IgD-negative memory B cell (primary cell): ENCODE measurements around the gene LHPP. TPM values are rescaled to one million over a fixed set of nuclear protein-coding genes. Genes with fewer than 3 reads are reported as not detected.

Source experiments
- H3K27ac Mint-ChIP-seq, 3 donors: one replicate each; pipeline ENCODE4 v1.8.0; 2020 to 2022; ENCODE audit warnings: mild to moderate bottlenecking in 3 of 3, mixed read lengths in 3 of 3, moderate library complexity in 1 of 3
- H3K27me3 Mint-ChIP-seq: one replicate; pipeline ENCODE4 v1.8.0; 2021; ENCODE audit warnings: mixed read lengths
- H3K36me3 Mint-ChIP-seq: one replicate; pipeline ENCODE4 v1.8.0; 2020; ENCODE audit warnings: mild to moderate bottlenecking, mixed read lengths
- H3K4me1 Mint-ChIP-seq, 3 donors: one replicate each; pipeline ENCODE4 v1.8.0; 2020 to 2022; ENCODE audit warnings: mixed read lengths in 3 of 3, mild to moderate bottlenecking in 1 of 3
- H3K4me3 Mint-ChIP-seq, 4 donors: one replicate each; pipeline ENCODE4 v1.8.0; 2020 to 2022; ENCODE audit warnings: mild to moderate bottlenecking in 4 of 4, mixed read lengths in 4 of 4, moderate library complexity in 3 of 4
- H3K9me3 Mint-ChIP-seq, 3 donors: one replicate each; pipeline ENCODE4 v1.8.0; 2020 to 2021; ENCODE audit warnings: mixed read lengths in 3 of 3, mild to moderate bottlenecking in 1 of 3
- polyA plus RNA-seq: library from polyadenylated mRNA; unstranded; fragments of 300-500 nt; fragmentation: Illumina TruSeq; gene quantifications from one replicate; pipeline ENCODE4 v1.2.3, GENCODE V29; 2021

Gene LHPP
- 52.0 TPM for polyA plus RNA-seq

- H3K27me3 Mint-ChIP-seq = peaks cover 3% of the 10 kb centered on the region
- H3K9me3 Mint-ChIP-seq = no peaks in the 10 kb centered on the region
- peak within 1 kb of the TSS; percentile 69 to 99 (median 93) for H3K4me3 Mint-ChIP-seq
- H3K36me3 Mint-ChIP-seq = peaks cover 3% of the 10 kb centered on the region
- H3K4me1 Mint-ChIP-seq = peaks cover 21 to 28% (median 26%) of the 10 kb centered on the region in 3 donors
- peak within 1 kb of the TSS; percentile 80 to 96 (median 88) for H3K27ac Mint-ChIP-seq
Observed at GRCh38 chr10:124461642-124462347, at the start of gene LHPP. TSS of gene LHPP (plus strand) at chr10:124461823. CDS start at chr10:124461863, 40 bp downstream.

- Mint-ChIP-seq H3K4me1 (peaks cover 8 to 12% (median 11%) of the 10 kb centered on the region in 3 donors), H3K4me3 (peak overlapping the region in 1 of 4 donors; percentile 40), H3K27ac (no peak overlapping the region), H3K36me3 (peaks cover 6% of the 10 kb centered on the region), H3K9me3 (no peaks in the 10 kb centered on the region), H3K27me3 (no peaks in the 10 kb centered on the region)
Observed at GRCh38 chr10:124414076-124414475, 47.5 kb upstream of the LHPP start.

- H3K4me1 Mint-ChIP-seq = peaks cover 7 to 15% (median 11%) of the 10 kb centered on the region in 3 donors
- no peaks in the 10 kb centered on the region for H3K9me3 Mint-ChIP-seq
- peak overlapping the region in 1 of 3 donors; percentile 60 for H3K27ac Mint-ChIP-seq
- H3K36me3 Mint-ChIP-seq = peaks cover 3% of the 10 kb centered on the region
- no peaks in the 10 kb centered on the region for H3K27me3 Mint-ChIP-seq
- H3K4me3 Mint-ChIP-seq = peak overlapping the region in 1 of 4 donors; percentile 28
Observed at GRCh38 chr10:124415210-124415609, 46.4 kb upstream of the LHPP start.

- Mint-ChIP-seq H3K27me3 (peaks cover 2% of the 10 kb centered on the region), H3K27ac (no peak overlapping the region), H3K9me3 (no peaks in the 10 kb centered on the region), H3K4me3 (peak overlapping the region in 3 of 4 donors; percentile 16 to 83 (median 43)), H3K4me1 (peaks cover 7 to 15% (median 11%) of the 10 kb centered on the region in 3 donors), H3K36me3 (no peaks in the 10 kb centered on the region)
Observed at GRCh38 chr10:124416733-124417132, 44.9 kb upstream of the LHPP start.

- H3K4me1 Mint-ChIP-seq = peaks cover 7 to 15% (median 11%) of the 10 kb centered on the region in 3 donors
- no peaks in the 10 kb centered on the region for H3K9me3 Mint-ChIP-seq
- peak overlapping the region in 2 of 3 donors; percentile 90 to 92 for H3K27ac Mint-ChIP-seq
- peaks cover 11% of the 10 kb centered on the region for H3K27me3 Mint-ChIP-seq
- H3K36me3 Mint-ChIP-seq = no peaks in the 10 kb centered on the region
- peak overlapping the region; percentile 75 to 94 (median 88) for H3K4me3 Mint-ChIP-seq
Observed at GRCh38 chr10:124417895-124418725, 43.5 kb upstream of the LHPP start.

DNA sequence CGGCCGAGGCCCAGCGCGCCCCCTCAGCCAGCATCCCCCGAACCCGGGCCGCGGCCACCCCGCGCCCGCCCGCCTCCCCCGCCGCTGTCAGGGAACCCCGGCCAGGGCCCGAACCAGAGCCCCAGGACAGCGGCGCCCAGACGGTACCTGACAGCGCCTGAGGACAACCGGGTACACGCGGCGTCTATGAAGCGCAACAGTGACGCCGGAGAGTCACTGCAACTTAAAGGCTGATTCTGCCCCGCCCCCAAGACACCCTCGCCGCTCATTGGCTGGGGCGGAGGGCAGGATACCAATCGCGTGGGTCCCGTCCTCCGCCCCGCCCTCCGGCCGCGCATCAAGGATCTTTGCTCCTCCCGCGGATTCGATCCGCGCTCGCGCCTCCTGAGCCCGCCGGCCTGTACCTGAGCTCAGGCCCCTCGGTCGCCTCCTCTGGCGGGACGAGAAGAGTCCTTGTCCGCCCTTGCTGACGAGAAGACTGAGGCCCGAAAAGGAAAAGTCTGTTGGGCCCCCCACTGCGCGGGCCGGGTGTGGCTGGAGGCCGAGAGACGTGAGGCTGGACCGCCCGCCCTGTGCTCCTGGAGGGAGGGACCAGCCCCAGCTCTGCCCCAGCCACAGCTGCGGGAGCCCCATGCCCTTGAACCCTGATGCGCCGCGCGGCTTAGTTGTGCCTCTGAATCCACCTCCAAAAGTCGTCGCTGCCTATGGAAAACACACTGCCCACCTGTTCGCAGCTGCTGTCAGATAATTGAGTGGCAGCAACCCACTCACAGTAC, 42.7 kb upstream of the LHPP start, which contains the start of gene OAT:
TSS of gene OAT (minus strand) at position 198 of the 776 bp plus-strand sequence. CDS start 6,752 bp downstream, outside the sequence.
- Mint-ChIP-seq H3K27me3 (peaks cover 12% of the 10 kb centered on the region), H3K36me3 (no peaks in the 10 kb centered on the region), H3K4me3 (peak within 1 kb of the TSS; percentile 83 to 94 (median 93)), H3K27ac (peak within 1 kb of the TSS; percentile 53 to 92 (median 90)), H3K4me1 (peaks cover 7 to 15% (median 8%) of the 10 kb centered on the region in 3 donors), H3K9me3 (no peaks in the 10 kb centered on the region)

- H3K4me3 Mint-ChIP-seq = peak overlapping the region; percentile 83 to 94 (median 93)
- H3K36me3 Mint-ChIP-seq = no peaks in the 10 kb centered on the region
- peaks cover 16% of the 10 kb centered on the region for H3K27me3 Mint-ChIP-seq
- H3K4me1 Mint-ChIP-seq = peaks cover under 1 to 12% (median 7%) of the 10 kb centered on the region in 3 donors
- H3K9me3 Mint-ChIP-seq = no peaks in the 10 kb centered on the region
- peak overlapping the region in 2 of 3 donors; percentile 90 to 92 for H3K27ac Mint-ChIP-seq
Observed at GRCh38 chr10:124419635-124420034, 42.0 kb upstream of the LHPP start.

GRCh38 chr10:124420254-124420653, 41.4 kb upstream of the LHPP start:
- Mint-ChIP-seq H3K9me3 (no peaks in the 10 kb centered on the region), H3K4me3 (peak overlapping the region in 1 of 4 donors; percentile 67), H3K36me3 (no peaks in the 10 kb centered on the region), H3K27me3 (peaks cover 16% of the 10 kb centered on the region), H3K4me1 (peaks cover 0 to 12% (median 7%) of the 10 kb centered on the region in 3 donors), H3K27ac (peak overlapping the region in 2 of 3 donors; percentile 57 to 70)

DNA sequence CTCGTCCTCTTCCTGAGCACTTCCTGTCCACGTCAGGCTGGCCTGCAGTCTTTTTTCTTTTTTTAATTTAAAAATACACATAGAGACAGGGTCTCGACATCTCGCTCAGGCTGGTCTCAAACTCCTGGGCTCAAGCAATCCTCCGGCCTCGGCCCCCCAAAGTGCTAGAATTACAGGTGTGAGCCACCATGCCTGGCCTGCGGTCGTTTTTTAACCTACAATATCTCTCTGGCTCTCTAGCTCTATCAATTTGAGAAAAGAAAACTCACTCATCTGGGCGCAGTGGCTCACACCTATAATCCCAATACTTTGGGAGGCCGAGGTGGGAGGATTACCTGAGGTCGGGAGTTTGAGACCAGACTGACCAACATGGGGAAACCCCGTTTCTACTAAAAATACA, 38.9 kb upstream of the LHPP start:
- no peaks in the 10 kb centered on the region for H3K9me3 Mint-ChIP-seq
- peaks cover 0 to 5% (median 3%) of the 10 kb centered on the region in 3 donors for H3K4me1 Mint-ChIP-seq
- H3K27me3 Mint-ChIP-seq = peaks cover 22% of the 10 kb centered on the region
- no peak overlapping the region for H3K4me3 Mint-ChIP-seq
- H3K36me3 Mint-ChIP-seq = no peaks in the 10 kb centered on the region
- no peak overlapping the region for H3K27ac Mint-ChIP-seq

- Mint-ChIP-seq H3K27ac (no peak overlapping the region), H3K9me3 (no peaks in the 10 kb centered on the region), H3K4me3 (no peak overlapping the region), H3K4me1 (peaks cover 0 to 3% (median 3%) of the 10 kb centered on the region in 3 donors), H3K36me3 (no peaks in the 10 kb centered on the region), H3K27me3 (peaks cover 30% of the 10 kb centered on the region)
Observed at GRCh38 chr10:124423813-124424212, 37.8 kb upstream of the LHPP start.

- Mint-ChIP-seq H3K9me3 (no peaks in the 10 kb centered on the region), H3K36me3 (no peaks in the 10 kb centered on the region), H3K27me3 (peaks cover 34% of the 10 kb centered on the region), H3K4me1 (no peaks in the 10 kb centered on the region), H3K4me3 (no peak overlapping the region), H3K27ac (no peak overlapping the region)
Observed at GRCh38 chr10:124425227-124425962, 36.2 kb upstream of the LHPP start.

DNA sequence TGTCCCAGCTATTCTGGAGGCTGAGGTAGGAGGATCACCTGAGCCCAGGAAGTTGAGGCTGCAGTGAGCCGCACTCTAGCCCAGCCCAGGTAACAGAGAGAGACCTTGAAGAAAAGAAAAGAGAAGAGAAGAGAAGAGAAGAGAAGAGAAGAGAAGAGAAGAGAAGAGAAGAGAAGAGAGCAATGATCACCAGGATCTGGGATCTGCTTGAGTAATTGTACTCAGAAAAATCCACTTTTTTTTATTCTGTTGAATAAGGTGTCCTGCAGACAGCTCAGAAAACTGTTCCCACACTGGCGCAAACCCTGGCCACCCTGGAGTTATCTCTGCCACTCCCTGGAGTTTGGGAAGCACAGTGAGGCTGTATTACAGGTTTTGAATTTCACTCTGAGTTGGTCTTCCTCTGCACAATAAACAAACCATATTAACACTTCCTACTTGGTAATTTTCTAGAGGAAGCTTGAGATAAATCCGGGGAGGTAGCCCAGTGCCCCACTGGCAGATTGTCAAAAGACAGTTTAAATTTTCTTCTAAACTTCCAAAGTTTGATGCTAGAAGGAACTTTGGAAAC, 33.3 kb upstream of the LHPP start:
- no peaks in the 10 kb centered on the region for H3K9me3 Mint-ChIP-seq
- peaks cover 33% of the 10 kb centered on the region for H3K27me3 Mint-ChIP-seq
- no peaks in the 10 kb centered on the region for H3K4me1 Mint-ChIP-seq
- no peak overlapping the region for H3K4me3 Mint-ChIP-seq
- peak overlapping the region in 1 of 3 donors; percentile 51 for H3K27ac Mint-ChIP-seq
- H3K36me3 Mint-ChIP-seq = no peaks in the 10 kb centered on the region

DNA sequence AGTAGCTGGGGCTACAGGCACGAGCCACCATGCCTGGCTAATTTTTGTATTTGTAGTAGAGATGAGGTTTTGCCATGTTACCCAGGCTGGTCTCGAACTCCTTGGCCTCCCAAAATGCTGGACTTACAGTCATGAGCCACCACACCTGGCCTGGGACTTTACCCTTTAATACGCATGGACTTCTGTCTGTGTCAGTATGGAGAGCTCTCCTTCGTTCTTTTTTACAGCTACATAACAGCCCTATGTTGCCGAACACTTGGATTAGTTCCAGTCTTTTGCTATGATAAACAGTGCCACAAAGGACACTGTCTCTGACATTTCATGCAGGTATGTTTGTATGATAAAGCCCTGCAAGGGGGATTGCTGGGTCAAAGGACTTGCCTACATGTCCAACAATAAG, 32.0 kb upstream of the LHPP start:
- Mint-ChIP-seq H3K9me3 (no peaks in the 10 kb centered on the region), H3K4me3 (no peak overlapping the region), H3K4me1 (no peaks in the 10 kb centered on the region), H3K36me3 (no peaks in the 10 kb centered on the region), H3K27me3 (peaks cover 30% of the 10 kb centered on the region), H3K27ac (no peak overlapping the region)

- H3K27me3 Mint-ChIP-seq = peaks cover 30% of the 10 kb centered on the region
- H3K9me3 Mint-ChIP-seq = no peaks in the 10 kb centered on the region
- H3K36me3 Mint-ChIP-seq = no peaks in the 10 kb centered on the region
- H3K4me3 Mint-ChIP-seq = no peak overlapping the region
- H3K4me1 Mint-ChIP-seq = peaks cover 0 to 3% (median 0%) of the 10 kb centered on the region in 3 donors
- H3K27ac Mint-ChIP-seq = no peak overlapping the region
Observed at GRCh38 chr10:124430077-124430476, 31.5 kb upstream of the LHPP start.
